ENCODE measurements around the gene AMER2.

AMER2 gene

GRCh38 chr13:25171517-25172302, at the start of gene AMER2:
Gene AMER2, minus strand, starts transcription at chr13:25172288. Its CDS starts 669 bp downstream, at chr13:25171619.
- peak in 1 of 2 experiments; percentile 40 for DNase-seq

GRCh38 chr13:25218019-25218418, 45.9 kb upstream of the AMER2 start:
- no peak for DNase-seq

- DNase-seq, result no peak
These were observed 45.2 kb upstream of the AMER2 start for GRCh38 chr13:25217023-25217885.

- no peak for DNase-seq
These were observed 43.1 kb upstream of the AMER2 start for GRCh38 chr13:25215253-25215575.

GRCh38 chr13:25214491-25215252, 42.6 kb upstream of the AMER2 start:
- DNase-seq, result no peak

- no peak for DNase-seq
These were observed 41.6 kb upstream of the AMER2 start for GRCh38 chr13:25213715-25214114.

GRCh38 chr13:25210842-25211569, 38.9 kb upstream of the AMER2 start:
- DNase-seq, result no peak

- no peak for DNase-seq
These were observed 35.3 kb upstream of the AMER2 start for GRCh38 chr13:25207291-25207810.

GRCh38 chr13:25204863-25205262, 32.8 kb upstream of the AMER2 start:
- no peak for DNase-seq

GRCh38 chr13:25203127-25203740, 31.1 kb upstream of the AMER2 start:
- DNase-seq, result no peak

GRCh38 chr13:25200783-25201182, 28.7 kb upstream of the AMER2 start:
- DNase-seq, result no peak

- no peak for DNase-seq
These were observed 26.6 kb upstream of the AMER2 start for GRCh38 chr13:25198647-25199046.

- DNase-seq, result no peak
These were observed 24.9 kb upstream of the AMER2 start for GRCh38 chr13:25196971-25197370.

GRCh38 chr13:25192936-25193335, 20.8 kb upstream of the AMER2 start:
- no peak for DNase-seq

- DNase-seq, result no peak
These were observed 20.4 kb upstream of the AMER2 start for GRCh38 chr13:25192489-25192888.

- DNase-seq, result no peak
These were observed 20.0 kb upstream of the AMER2 start for GRCh38 chr13:25192052-25192451.

- DNase-seq, result no peak
These were observed 18.7 kb upstream of the AMER2 start for GRCh38 chr13:25190771-25191170.

GRCh38 chr13:25190256-25190655, 18.2 kb upstream of the AMER2 start:
- no peak for DNase-seq

GRCh38 chr13:25187596-25187995, 15.5 kb upstream of the AMER2 start:
- DNase-seq, result no peak

GRCh38 chr13:25186187-25186586, 14.1 kb upstream of the AMER2 start:
- DNase-seq, result no peak

GRCh38 chr13:25181597-25181996, 9.5 kb upstream of the AMER2 start:
- DNase-seq, result no peak
